ENCODE results near the gene LSM6.

GRCh38 chr4:146224326-146224966 lies 48.9 kb downstream of the LSM6 start:
- no peak for TF ChIP-seq CTCF (IDR thresholded peaks at IDR 0.05; ENCODE audit: low read length)
- TF ChIP-seq EZH2 (optimal IDR thresholded peaks at IDR 0.05; ENCODE audit: low read depth, low read length), result no peak
